BE2C (cell line): Measurements from ENCODE around the gene ARHGAP23.

Experiments
- DNase-seq: peaks from one replicate; pipeline ENCODE4 v3.0.0-alpha.2; 2020
- H3K27me3 ChIP-seq: fragments of 250-450 bp; sonication (Bioruptor Pico); 2 replicates; pipeline ENCODE4 v1.5.1; 2020; ENCODE audit warnings: mild to moderate bottlenecking
- H3K36me3 ChIP-seq: fragments of 250-450 bp; sonication (Bioruptor Pico); 2 replicates; pipeline ENCODE4 v1.5.1; 2020; ENCODE audit warnings: mild to moderate bottlenecking
- H3K4me1 ChIP-seq: fragments of 250-450 bp; sonication (Bioruptor Pico); 2 replicates; pipeline ENCODE4 v1.5.1; 2020
- H3K4me3 ChIP-seq: 2 replicates; pipeline ENCODE4 v1.5.1; 2011; ENCODE audit warnings: low read depth, low read length
- H3K9me3 ChIP-seq: fragments of 250-450 bp; sonication (Bioruptor Pico); 2 replicates; pipeline ENCODE4 v1.5.1; 2020
- TF ChIP-seq, protein P1 (sequence below): IDR thresholded peaks from 2 replicates; pipeline ENCODE4 v1.5.1; 2012; ENCODE audit warnings: mild to moderate bottlenecking, low read depth, low read length

ARHGAP23 gene

DNA sequence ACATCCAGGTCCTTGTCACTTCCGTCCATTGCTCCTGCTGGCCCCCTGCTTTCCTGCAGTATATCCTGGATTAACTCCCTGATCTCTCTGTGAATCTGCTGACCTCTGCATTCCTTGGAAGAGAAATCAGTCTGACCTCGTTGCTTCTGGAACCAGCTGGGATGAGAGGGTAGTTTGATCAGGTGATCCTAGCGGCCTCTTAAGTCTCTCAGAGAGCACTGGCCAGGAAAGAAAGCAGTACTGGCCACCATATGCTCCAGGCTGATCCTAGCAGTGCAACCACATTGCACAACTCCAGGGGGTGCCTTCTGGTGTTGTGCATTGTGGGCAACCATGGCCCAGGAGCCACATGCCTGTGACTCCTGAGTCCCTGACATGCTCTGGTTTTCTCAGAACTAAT lies 79.2 kb downstream of the ARHGAP23 start:
- Histone ChIP-seq H3K27me3 (no peaks in the 10 kb centered on the region), H3K4me3 (no peak overlapping the region), H3K9me3 (no peaks in the 10 kb centered on the region), H3K4me1 (no peaks in the 10 kb centered on the region), H3K36me3 (no peaks in the 10 kb centered on the region; the same call in 1 of the 2 replicates)
- no peak for DNase-seq
- TF ChIP-seq, protein P1, sequence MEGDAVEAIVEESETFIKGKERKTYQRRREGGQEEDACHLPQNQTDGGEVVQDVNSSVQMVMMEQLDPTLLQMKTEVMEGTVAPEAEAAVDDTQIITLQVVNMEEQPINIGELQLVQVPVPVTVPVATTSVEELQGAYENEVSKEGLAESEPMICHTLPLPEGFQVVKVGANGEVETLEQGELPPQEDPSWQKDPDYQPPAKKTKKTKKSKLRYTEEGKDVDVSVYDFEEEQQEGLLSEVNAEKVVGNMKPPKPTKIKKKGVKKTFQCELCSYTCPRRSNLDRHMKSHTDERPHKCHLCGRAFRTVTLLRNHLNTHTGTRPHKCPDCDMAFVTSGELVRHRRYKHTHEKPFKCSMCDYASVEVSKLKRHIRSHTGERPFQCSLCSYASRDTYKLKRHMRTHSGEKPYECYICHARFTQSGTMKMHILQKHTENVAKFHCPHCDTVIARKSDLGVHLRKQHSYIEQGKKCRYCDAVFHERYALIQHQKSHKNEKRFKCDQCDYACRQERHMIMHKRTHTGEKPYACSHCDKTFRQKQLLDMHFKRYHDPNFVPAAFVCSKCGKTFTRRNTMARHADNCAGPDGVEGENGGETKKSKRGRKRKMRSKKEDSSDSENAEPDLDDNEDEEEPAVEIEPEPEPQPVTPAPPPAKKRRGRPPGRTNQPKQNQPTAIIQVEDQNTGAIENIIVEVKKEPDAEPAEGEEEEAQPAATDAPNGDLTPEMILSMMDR = no peak

DNA sequence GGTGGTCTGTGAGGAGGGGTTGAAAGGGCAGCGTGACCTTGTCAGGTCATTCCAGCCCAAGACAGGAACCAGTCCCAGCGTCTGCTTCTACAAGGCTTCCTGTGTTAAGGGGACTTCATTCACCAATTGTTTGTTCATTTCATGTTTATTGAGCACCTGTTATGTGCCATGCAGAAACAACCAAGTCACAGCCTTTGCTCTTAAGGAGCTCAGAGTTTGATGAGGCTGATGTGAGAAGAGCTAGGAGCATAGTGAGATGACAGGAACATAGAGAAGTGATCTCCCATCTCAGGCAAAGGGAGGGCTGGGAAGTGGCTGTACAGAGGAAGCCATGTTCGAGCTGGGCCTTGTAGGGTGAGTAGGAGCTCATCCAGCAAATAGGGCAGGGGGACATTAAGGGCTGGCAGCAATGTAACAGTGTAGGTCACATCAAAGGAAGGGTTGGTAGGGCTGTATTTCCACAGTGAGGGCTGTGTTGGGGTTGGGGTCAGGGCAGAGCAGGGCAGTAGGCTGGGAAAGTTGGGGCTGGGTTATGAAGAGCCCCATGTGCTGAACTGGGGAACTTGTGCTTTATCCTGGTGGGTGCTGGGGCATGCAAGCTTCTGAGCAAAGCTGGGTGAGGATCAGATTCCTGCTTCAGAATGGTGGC lies 79.8 kb downstream of the ARHGAP23 start:
- TF ChIP-seq, protein P1 = no peak
- Histone ChIP-seq H3K4me3 (no peak overlapping the region), H3K27me3 (no peaks in the 10 kb centered on the region), H3K36me3 (no peaks in the 10 kb centered on the region; the same call in 1 of the 2 replicates), H3K9me3 (no peaks in the 10 kb centered on the region), H3K4me1 (no peaks in the 10 kb centered on the region)
- no peak for DNase-seq

DNA sequence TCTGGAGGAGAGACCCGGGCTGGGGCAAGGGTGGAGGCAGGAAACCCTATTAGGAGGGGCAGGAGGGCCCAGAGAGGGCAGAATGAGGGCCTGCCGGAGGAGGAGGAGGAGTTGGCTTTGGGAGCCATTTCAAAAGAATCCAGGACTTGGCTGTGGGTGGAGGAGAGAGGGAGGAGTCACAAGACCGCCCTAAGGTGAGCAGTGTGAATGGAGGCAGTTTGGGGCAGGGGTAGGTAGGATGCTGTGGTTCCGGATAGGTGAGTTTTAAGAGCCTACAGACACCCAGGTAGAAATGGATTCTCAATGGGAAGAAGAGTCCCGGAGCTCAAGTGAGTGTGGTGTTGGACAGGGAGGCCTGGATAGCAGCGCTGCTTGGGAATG lies 80.3 kb downstream of the ARHGAP23 start:
- no peaks in the 10 kb centered on the region for H3K27me3 ChIP-seq
- H3K4me3 ChIP-seq = no peak overlapping the region
- no peaks in the 10 kb centered on the region; the same call in 1 of the 2 replicates for H3K36me3 ChIP-seq
- TF ChIP-seq, protein P1 = no peak
- H3K9me3 ChIP-seq = no peaks in the 10 kb centered on the region
- DNase-seq = no peak
- no peaks in the 10 kb centered on the region for H3K4me1 ChIP-seq

DNA sequence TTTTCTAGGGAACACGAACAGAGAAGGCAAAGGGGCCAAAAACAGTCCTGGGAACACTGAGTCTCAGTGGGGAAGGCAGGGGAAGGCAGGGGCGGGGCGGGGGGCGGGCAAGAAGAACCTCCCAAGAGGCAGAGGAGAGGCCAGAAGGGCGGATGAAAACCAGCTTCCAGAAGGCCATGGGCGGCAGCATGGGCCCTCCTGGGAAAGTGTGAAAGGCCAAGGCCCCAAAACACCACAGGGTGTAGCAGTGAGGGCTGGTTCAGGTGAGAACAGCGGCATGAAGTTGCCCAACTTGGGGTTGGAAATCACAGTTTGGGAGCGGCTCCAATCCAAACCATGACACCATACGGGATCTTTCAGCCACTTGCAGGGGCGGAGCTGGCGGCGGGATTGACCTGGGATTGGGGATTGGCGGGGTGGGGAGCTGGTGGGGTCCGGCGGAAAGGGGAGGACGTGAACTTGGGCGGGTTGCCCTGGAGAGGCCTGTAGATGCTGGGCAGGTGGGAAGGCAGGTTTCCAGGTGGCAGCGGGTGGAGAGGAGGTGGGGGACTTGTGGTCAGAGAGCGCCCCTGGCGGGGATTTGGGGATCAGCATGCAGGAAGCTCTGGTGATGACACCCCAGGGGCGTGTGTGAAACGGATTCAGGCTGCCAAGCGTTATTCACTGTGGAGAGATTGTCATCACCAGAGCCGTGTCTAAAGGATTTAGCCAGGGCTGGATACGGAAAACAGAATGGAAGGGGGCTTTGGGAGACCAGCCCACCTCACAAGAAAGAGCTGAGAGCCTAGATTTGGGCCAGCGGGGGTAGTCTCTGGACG lies 80.9 kb downstream of the ARHGAP23 start:
- H3K9me3 ChIP-seq = no peaks in the 10 kb centered on the region
- peak overlapping the region; percentile 55 for H3K4me3 ChIP-seq
- H3K36me3 ChIP-seq = no peaks in the 10 kb centered on the region; the same call in 1 of the 2 replicates
- DNase-seq = peak; percentile 95
- no peaks in the 10 kb centered on the region for H3K27me3 ChIP-seq
- TF ChIP-seq, protein P1 = peak; percentile 92
- H3K4me1 ChIP-seq = no peaks in the 10 kb centered on the region

DNA sequence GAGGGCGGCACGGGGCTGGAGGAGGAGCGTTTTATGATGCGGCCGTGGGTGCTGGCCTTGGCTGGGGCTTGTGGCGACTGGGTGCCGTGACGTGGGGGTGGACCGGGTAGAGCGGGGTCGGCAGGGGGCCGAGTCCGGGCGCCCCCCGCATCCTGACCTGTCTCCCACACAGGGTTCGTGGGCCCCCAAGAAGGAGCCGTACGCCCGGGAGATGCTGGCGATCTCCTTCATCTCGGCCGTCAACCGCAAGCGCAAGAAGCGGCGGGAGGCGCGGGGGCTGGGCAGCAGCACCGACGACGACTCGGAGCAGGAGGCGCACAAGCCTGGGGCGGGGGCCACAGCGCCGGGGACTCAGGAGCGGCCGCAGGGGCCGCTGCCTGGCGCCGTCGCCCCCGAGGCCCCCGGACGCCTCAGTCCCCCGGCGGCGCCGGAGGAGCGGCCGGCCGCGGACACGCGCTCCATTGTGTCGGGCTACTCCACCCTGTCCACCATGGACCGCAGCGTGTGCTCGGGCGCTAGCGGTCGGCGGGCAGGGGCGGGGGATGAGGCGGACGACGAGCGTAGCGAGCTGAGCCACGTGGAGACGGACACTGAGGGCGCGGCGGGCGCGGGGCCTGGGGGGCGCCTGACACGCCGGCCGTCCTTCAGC lies 81.6 kb downstream of the ARHGAP23 start:
- no peaks in the 10 kb centered on the region for H3K27me3 ChIP-seq
- no peaks in the 10 kb centered on the region for H3K9me3 ChIP-seq
- DNase-seq = peak; percentile 59
- H3K4me3 ChIP-seq = peak overlapping the region; percentile 55
- H3K36me3 ChIP-seq = no peaks in the 10 kb centered on the region; the same call in 1 of the 2 replicates
- TF ChIP-seq, protein P1 = no peak
- no peaks in the 10 kb centered on the region for H3K4me1 ChIP-seq
